Measurements from ENCODE around the gene GRID1.
"Not testable (repeated sequence)": the region's sequence is repeated elsewhere in the genome, so short reads cannot be mapped to it uniquely, and the experiment has no call there.

GRCh38 chr10:86107611-86108310, 258.8 kb downstream of the GRID1 start:
- TF ChIP-seq CTCF (IDR thresholded peaks at IDR 0.05); ZFX (IDR thresholded peaks at IDR 0.05; ENCODE audit: borderline replicate concordance): not testable (repeated sequence)

Measured in 22Rv1 (cell line).